Loucy (cell line): ENCODE data around the gene PHB1.

Source experiments
- CTCF ChIP-seq: fragments of 200-600 bp; sonication (generic); conservative IDR thresholded peaks from 2 replicates; pipeline ENCODE4 v1.5.1; 2014; ENCODE audit warnings: mild to moderate bottlenecking, antibody characterized with exemption, low read length
- EZH2phosphoT487 ChIP-seq: fragments of 200-600 bp; IDR thresholded peaks from 2 replicates; pipeline ENCODE4 v1.6.1; 2018; ENCODE audit warnings: antibody characterized with exemption, mild to moderate bottlenecking, moderate library complexity, borderline replicate concordance

GRCh38 chr17:49454050-49454449 lies 39.4 kb upstream of the PHB1 start:
- no peak for TF ChIP-seq CTCF
- no peak for TF ChIP-seq EZH2phosphoT487
